Retinal pigment epithelial cell (primary cell): Measurements from ENCODE around the gene UGT3A2.

Experiments
- DNase-seq: peaks from one replicate; pipeline ENCODE4 v3.0.0-alpha.2; 2010; ENCODE audit warnings: low read depth
- H3K4me3 ChIP-seq: 2 replicates; pipeline ENCODE4 v1.5.1; 2011; ENCODE audit warnings: mild to moderate bottlenecking, low read length, control low read depth, moderate library complexity
- CTCF ChIP-seq: conservative IDR thresholded peaks from 2 replicates; pipeline ENCODE4 v1.5.1; 2011; ENCODE audit warnings: low read depth, low read length, control low read depth, inconsistent platforms

The UGT3A2 gene

DNA sequence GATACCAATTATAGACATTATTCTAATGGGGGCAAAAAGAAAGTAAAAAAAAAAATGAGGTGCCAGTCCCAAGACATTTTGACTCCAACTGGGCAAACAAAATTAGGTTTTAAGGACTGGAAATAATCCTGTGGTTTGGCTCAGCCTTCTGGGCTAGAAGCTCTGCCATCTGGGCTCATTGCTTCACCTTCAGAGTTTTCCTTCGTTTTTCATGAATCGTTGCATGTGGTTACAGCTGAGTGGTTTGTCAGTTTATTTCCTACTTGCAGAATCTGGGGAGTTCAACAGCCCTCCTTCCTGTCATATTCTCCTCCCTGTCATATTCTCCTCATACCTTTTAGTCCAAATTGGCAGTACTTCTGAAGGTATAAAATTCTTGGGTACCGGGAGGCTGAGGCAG lies 12.0 kb downstream of the UGT3A2 start:
- DNase-seq = no peak
- no peak for TF ChIP-seq CTCF
- H3K4me3 ChIP-seq = no peak overlapping the region

DNA sequence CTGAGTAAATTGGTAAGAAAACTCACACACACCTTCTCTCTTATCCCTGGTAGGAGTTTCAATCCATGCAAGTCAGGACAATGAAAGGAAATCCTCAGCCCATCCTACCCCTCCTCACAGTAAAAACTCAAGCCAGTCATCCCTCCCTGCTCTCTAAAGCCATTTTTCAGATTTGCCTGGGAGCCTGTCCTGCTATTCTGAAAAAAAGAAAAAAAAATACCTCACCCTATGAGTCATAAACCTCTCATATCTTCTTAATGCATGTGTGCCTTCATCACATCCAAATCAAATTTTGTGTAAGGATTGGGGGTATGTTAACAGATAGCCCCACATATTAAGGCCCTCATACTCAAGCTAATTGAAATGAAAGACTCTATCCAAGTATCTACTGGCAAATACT lies 14.1 kb downstream of the UGT3A2 start:
- no peak for DNase-seq
- TF ChIP-seq CTCF = no peak
- no peak overlapping the region for H3K4me3 ChIP-seq

DNA sequence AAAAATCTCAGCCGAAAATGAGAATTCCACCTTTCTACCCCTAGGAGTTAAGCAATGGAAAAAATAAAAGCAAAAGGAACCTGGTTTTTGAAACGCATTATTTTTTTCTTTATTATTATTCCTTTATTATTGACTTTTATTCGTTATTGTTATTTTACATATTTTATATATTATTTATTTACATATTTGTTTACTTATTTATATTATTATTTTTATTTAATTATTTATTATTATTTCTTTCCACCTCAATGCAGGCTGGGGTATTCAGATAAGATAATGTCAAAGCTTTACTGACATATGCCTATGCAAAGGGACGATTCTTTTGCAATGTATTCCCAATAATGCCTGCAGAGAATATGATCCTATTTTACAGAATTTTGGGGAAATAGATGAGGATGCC lies 16.7 kb downstream of the UGT3A2 start:
- H3K4me3 ChIP-seq = no peak overlapping the region
- DNase-seq = no peak
- no peak for TF ChIP-seq CTCF

DNA sequence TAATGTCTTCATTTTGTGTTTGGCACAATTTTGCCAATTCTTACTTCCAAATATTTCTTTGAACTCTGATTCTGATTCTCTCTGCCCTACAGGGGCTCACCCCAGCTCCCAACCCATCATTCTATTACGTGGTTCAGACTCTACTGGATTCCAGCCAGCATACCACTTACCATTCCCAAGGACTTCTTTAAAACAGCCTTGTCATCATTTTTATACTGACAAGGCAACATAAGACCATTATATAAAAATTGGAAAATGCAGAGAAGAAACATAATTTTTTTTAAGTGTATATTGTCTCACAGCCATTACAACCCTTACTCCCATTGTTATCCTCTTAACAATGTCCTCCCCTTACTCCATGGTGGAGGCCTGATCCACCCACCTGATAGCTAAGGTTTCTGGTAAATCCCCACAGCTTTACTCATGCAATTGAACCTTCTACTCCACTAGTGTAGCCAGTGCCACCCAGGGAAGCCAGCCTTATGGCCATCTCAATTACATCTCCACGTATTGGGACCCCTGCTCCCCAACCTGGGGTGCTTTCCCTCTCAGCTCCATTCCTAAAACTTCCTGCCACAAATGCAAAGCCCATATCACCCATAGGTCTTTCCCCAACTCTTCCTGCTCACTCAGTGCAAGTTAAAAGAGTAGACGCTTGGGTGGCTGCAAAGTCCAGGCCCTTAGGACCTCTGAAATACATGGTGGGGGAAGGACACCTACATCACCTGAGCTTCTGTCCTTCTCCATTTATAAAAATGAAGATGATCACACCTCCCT lies 19.1 kb downstream of the UGT3A2 start:
- no peak for TF ChIP-seq CTCF
- no peak overlapping the region for H3K4me3 ChIP-seq
- DNase-seq = no peak

GRCh38 chr5:36045895-36046294 lies 20.8 kb downstream of the UGT3A2 start:
- no peak for DNase-seq
- no peak overlapping the region for H3K4me3 ChIP-seq
- no peak for TF ChIP-seq CTCF

GRCh38 chr5:36041537-36041845 lies 25.2 kb downstream of the UGT3A2 start:
- TF ChIP-seq CTCF = no peak
- H3K4me3 ChIP-seq = no peak overlapping the region
- no peak for DNase-seq
